ENCODE measurements around the gene SSX3. TPM values are rescaled to one million over a fixed set of nuclear protein-coding genes. Genes with fewer than 3 reads are reported as not detected.

The SSX3 gene
- total and polyA plus RNA-seq, 10 of the 15 experiments (the other 5 are each of a cell fraction or from before 2014, with no cell fraction given): not detected

DNA sequence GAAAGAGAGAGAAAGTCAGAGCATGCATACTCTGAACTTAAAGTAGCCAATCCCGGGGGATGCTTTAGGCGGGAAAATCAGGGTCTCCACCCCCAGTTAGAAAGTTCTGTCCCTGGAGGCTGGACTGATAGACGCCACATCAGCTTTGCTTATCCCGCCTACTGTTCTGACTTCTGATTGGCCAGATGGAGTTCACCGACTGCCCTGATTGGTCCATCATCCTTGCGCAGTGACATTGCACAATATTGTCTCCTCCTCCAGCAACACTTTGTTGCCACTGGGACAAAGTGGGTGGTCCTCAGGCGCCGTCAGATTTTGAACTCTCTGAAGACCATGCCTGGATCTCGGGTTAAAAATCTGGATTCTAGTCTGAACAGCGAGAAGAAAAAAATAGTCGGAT lies 50.3 kb downstream of the SSX3 start (continued):
- TF ChIP-seq, protein P1, sequence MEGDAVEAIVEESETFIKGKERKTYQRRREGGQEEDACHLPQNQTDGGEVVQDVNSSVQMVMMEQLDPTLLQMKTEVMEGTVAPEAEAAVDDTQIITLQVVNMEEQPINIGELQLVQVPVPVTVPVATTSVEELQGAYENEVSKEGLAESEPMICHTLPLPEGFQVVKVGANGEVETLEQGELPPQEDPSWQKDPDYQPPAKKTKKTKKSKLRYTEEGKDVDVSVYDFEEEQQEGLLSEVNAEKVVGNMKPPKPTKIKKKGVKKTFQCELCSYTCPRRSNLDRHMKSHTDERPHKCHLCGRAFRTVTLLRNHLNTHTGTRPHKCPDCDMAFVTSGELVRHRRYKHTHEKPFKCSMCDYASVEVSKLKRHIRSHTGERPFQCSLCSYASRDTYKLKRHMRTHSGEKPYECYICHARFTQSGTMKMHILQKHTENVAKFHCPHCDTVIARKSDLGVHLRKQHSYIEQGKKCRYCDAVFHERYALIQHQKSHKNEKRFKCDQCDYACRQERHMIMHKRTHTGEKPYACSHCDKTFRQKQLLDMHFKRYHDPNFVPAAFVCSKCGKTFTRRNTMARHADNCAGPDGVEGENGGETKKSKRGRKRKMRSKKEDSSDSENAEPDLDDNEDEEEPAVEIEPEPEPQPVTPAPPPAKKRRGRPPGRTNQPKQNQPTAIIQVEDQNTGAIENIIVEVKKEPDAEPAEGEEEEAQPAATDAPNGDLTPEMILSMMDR (IDR thresholded peaks at IDR 0.05 in 2 of 3, conservative IDR thresholded peaks at IDR 0.05 in 1 of 3; ENCODE audit: control insufficient read depth in 2 of 3, extremely low read depth in 1 of 3, insufficient read depth in 1 of 3, low read depth in 3 of 3, low read length in 3 of 3): no peak
- TF ChIP-seq, protein P2, sequence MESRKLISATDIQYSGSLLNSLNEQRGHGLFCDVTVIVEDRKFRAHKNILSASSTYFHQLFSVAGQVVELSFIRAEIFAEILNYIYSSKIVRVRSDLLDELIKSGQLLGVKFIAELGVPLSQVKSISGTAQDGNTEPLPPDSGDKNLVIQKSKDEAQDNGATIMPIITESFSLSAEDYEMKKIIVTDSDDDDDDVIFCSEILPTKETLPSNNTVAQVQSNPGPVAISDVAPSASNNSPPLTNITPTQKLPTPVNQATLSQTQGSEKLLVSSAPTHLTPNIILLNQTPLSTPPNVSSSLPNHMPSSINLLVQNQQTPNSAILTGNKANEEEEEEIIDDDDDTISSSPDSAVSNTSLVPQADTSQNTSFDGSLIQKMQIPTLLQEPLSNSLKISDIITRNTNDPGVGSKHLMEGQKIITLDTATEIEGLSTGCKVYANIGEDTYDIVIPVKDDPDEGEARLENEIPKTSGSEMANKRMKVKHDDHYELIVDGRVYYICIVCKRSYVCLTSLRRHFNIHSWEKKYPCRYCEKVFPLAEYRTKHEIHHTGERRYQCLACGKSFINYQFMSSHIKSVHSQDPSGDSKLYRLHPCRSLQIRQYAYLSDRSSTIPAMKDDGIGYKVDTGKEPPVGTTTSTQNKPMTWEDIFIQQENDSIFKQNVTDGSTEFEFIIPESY (IDR thresholded peaks at IDR 0.05): no peak
- no peak for TF ChIP-seq NFXL1 (IDR thresholded peaks at IDR 0.05; ENCODE audit: borderline replicate concordance)

Small RNA genes within 50 kb of the gene (small RNA-seq; reads per million reads assigned to genes)
- gene AL606490.7 (not detected), gene AL606490.9 (not detected)

Other genes starting within 250 kb of the SSX3 start
Only the 7 nearest of the 12 such genes appear.
- gene SSX5, start 159.9 kb downstream of the SSX3 start, total RNA-seq (2014; rRNA removed): not detected in 2 replicates
- not detected in 2 replicates for gene SSX5, start 159.9 kb downstream of the SSX3 start, total RNA-seq (2014; rRNA removed; fragmentation: Illumina TruSeq; extraction: Trizol)
- not detected in 2 replicates for gene SSX5, start 159.9 kb downstream of the SSX3 start, total RNA-seq (2021)
- 0.05 TPM in 1 of 2 replicates, not detected in the other for gene SSX5, start 159.9 kb downstream of the SSX3 start, polyA plus RNA-seq (2011; rRNA removed)
- not detected in 2 replicates for gene SSX5, start 159.9 kb downstream of the SSX3 start, polyA plus RNA-seq (2014; fragmentation: Illumina TruSeq; extraction: Trizol)
- not detected for gene SSX5, start 159.9 kb downstream of the SSX3 start, polyA plus RNA-seq (2014; fragmentation: Nextera tagmentation; extraction: Ambion mirVana)
- not detected in 2 replicates for gene SSX5, start 159.9 kb downstream of the SSX3 start, polyA plus RNA-seq (2014; rRNA removed)
- gene SSX5, start 159.9 kb downstream of the SSX3 start, polyA plus RNA-seq (2016; fragmentation: Nextera tagmentation; extraction: Ambion mirVana): not detected
- gene SSX1, start 101.3 kb downstream of the SSX3 start, total RNA-seq (2014; rRNA removed): not detected in 2 replicates
- not detected in 2 replicates for gene SSX1, start 101.3 kb downstream of the SSX3 start, total RNA-seq (2014; rRNA removed; fragmentation: Illumina TruSeq; extraction: Trizol)
- 0.15 TPM in 1 of 2 replicates, not detected in the other for gene SSX1, start 101.3 kb downstream of the SSX3 start, total RNA-seq (2021)
- 0.17 and 0.26 TPM in 2 replicates for gene SSX1, start 101.3 kb downstream of the SSX3 start, polyA plus RNA-seq (2011; rRNA removed)
- not detected in 2 replicates for gene SSX1, start 101.3 kb downstream of the SSX3 start, polyA plus RNA-seq (2014; fragmentation: Illumina TruSeq; extraction: Trizol)
- gene SSX1, start 101.3 kb downstream of the SSX3 start, polyA plus RNA-seq (2014; fragmentation: Nextera tagmentation; extraction: Ambion mirVana): not detected
- gene SSX1, start 101.3 kb downstream of the SSX3 start, polyA plus RNA-seq (2014; rRNA removed): not detected in 2 replicates
- gene SSX1, start 101.3 kb downstream of the SSX3 start, polyA plus RNA-seq (2016; fragmentation: Nextera tagmentation; extraction: Ambion mirVana): not detected
- not detected in 2 replicates for gene SSX4, start 26.8 kb upstream of the SSX3 start, total RNA-seq (2014; rRNA removed)
- gene SSX4, start 26.8 kb upstream of the SSX3 start, total RNA-seq (2014; rRNA removed; fragmentation: Illumina TruSeq; extraction: Trizol): not detected in 2 replicates
- gene SSX4, start 26.8 kb upstream of the SSX3 start, total RNA-seq (2021): not detected in 2 replicates
- gene SSX4, start 26.8 kb upstream of the SSX3 start, polyA plus RNA-seq (2011; rRNA removed): not detected in 2 replicates
- not detected in 2 replicates for gene SSX4, start 26.8 kb upstream of the SSX3 start, polyA plus RNA-seq (2014; fragmentation: Illumina TruSeq; extraction: Trizol)
- not detected for gene SSX4, start 26.8 kb upstream of the SSX3 start, polyA plus RNA-seq (2014; fragmentation: Nextera tagmentation; extraction: Ambion mirVana)
- 0.13 TPM in 1 of 2 replicates, not detected in the other for gene SSX4, start 26.8 kb upstream of the SSX3 start, polyA plus RNA-seq (2014; rRNA removed)
- gene SSX4, start 26.8 kb upstream of the SSX3 start, polyA plus RNA-seq (2016; fragmentation: Nextera tagmentation; extraction: Ambion mirVana): not detected
- gene SSX4B, start 55.3 kb upstream of the SSX3 start, total RNA-seq (2014; rRNA removed): not detected in 2 replicates
- not detected in 2 replicates for gene SSX4B, start 55.3 kb upstream of the SSX3 start, total RNA-seq (2014; rRNA removed; fragmentation: Illumina TruSeq; extraction: Trizol)
- gene SSX4B, start 55.3 kb upstream of the SSX3 start, total RNA-seq (2021): not detected in 2 replicates
- gene SSX4B, start 55.3 kb upstream of the SSX3 start, polyA plus RNA-seq (2011; rRNA removed): not detected in 2 replicates
- gene SSX4B, start 55.3 kb upstream of the SSX3 start, polyA plus RNA-seq (2014; fragmentation: Illumina TruSeq; extraction: Trizol): not detected in 2 replicates
- not detected for gene SSX4B, start 55.3 kb upstream of the SSX3 start, polyA plus RNA-seq (2014; fragmentation: Nextera tagmentation; extraction: Ambion mirVana)
- 0.13 TPM in 1 of 2 replicates, not detected in the other for gene SSX4B, start 55.3 kb upstream of the SSX3 start, polyA plus RNA-seq (2014; rRNA removed)
- not detected for gene SSX4B, start 55.3 kb upstream of the SSX3 start, polyA plus RNA-seq (2016; fragmentation: Nextera tagmentation; extraction: Ambion mirVana)
- 81.3 and 96.2 TPM in 2 replicates for gene SLC38A5, start 113.6 kb upstream of the SSX3 start, total RNA-seq (2014; rRNA removed)
- gene SLC38A5, start 113.6 kb upstream of the SSX3 start, total RNA-seq (2014; rRNA removed; fragmentation: Illumina TruSeq; extraction: Trizol): 51.5 and 53.6 TPM in 2 replicates
- 95.6 and 102 TPM in 2 replicates for gene SLC38A5, start 113.6 kb upstream of the SSX3 start, total RNA-seq (2021)
- gene SLC38A5, start 113.6 kb upstream of the SSX3 start, polyA plus RNA-seq (2011; rRNA removed): 30.5 and 59.9 TPM in 2 replicates
- 42.5 and 65.0 TPM in 2 replicates for gene SLC38A5, start 113.6 kb upstream of the SSX3 start, polyA plus RNA-seq (2014; fragmentation: Illumina TruSeq; extraction: Trizol)
- gene SLC38A5, start 113.6 kb upstream of the SSX3 start, polyA plus RNA-seq (2014; fragmentation: Nextera tagmentation; extraction: Ambion mirVana): 1 to 10 TPM; 4.2 to 9.0 TPM
- 108 and 142 TPM in 2 replicates for gene SLC38A5, start 113.6 kb upstream of the SSX3 start, polyA plus RNA-seq (2014; rRNA removed)
- 10 to 100 TPM; 76.2 to 81.3 TPM for gene SLC38A5, start 113.6 kb upstream of the SSX3 start, polyA plus RNA-seq (2016; fragmentation: Nextera tagmentation; extraction: Ambion mirVana)
- gene FTSJ1, start 119.5 kb upstream of the SSX3 start, total RNA-seq (2014; rRNA removed): 86.0 and 87.8 TPM in 2 replicates
- gene FTSJ1, start 119.5 kb upstream of the SSX3 start, total RNA-seq (2014; rRNA removed; fragmentation: Illumina TruSeq; extraction: Trizol): 46.9 and 58.3 TPM in 2 replicates
- 57.4 and 60.7 TPM in 2 replicates for gene FTSJ1, start 119.5 kb upstream of the SSX3 start, total RNA-seq (2021)
- gene FTSJ1, start 119.5 kb upstream of the SSX3 start, polyA plus RNA-seq (2011; rRNA removed): 25.2 and 31.0 TPM in 2 replicates
- 32.6 and 46.5 TPM in 2 replicates for gene FTSJ1, start 119.5 kb upstream of the SSX3 start, polyA plus RNA-seq (2014; fragmentation: Illumina TruSeq; extraction: Trizol)
- gene FTSJ1, start 119.5 kb upstream of the SSX3 start, polyA plus RNA-seq (2014; fragmentation: Nextera tagmentation; extraction: Ambion mirVana): 10 to 100 TPM in 1 of 2 experiments, 1 to 10 TPM in 1; 8.8 to 18.2 TPM
- 67.8 and 68.8 TPM in 2 replicates for gene FTSJ1, start 119.5 kb upstream of the SSX3 start, polyA plus RNA-seq (2014; rRNA removed)
- gene FTSJ1, start 119.5 kb upstream of the SSX3 start, polyA plus RNA-seq (2016; fragmentation: Nextera tagmentation; extraction: Ambion mirVana): 10 to 100 TPM; 74.9 to 86.9 TPM
- 15.2 and 16.6 TPM in 2 replicates for gene PORCN, start 152.3 kb upstream of the SSX3 start, total RNA-seq (2014; rRNA removed)
- gene PORCN, start 152.3 kb upstream of the SSX3 start, total RNA-seq (2014; rRNA removed; fragmentation: Illumina TruSeq; extraction: Trizol): 5.7 and 7.9 TPM in 2 replicates
- 14.0 and 18.0 TPM in 2 replicates for gene PORCN, start 152.3 kb upstream of the SSX3 start, total RNA-seq (2021)
- 5.6 and 12.9 TPM in 2 replicates for gene PORCN, start 152.3 kb upstream of the SSX3 start, polyA plus RNA-seq (2011; rRNA removed)
- 8.3 and 12.5 TPM in 2 replicates for gene PORCN, start 152.3 kb upstream of the SSX3 start, polyA plus RNA-seq (2014; fragmentation: Illumina TruSeq; extraction: Trizol)
- 1 to 10 TPM in 1 of 2 experiments, under 1 TPM in 1; 0.27 to 1.4 TPM for gene PORCN, start 152.3 kb upstream of the SSX3 start, polyA plus RNA-seq (2014; fragmentation: Nextera tagmentation; extraction: Ambion mirVana)
- 17.9 and 19.5 TPM in 2 replicates for gene PORCN, start 152.3 kb upstream of the SSX3 start, polyA plus RNA-seq (2014; rRNA removed)
- gene PORCN, start 152.3 kb upstream of the SSX3 start, polyA plus RNA-seq (2016; fragmentation: Nextera tagmentation; extraction: Ambion mirVana): 10 to 100 TPM; 18.2 to 21.0 TPM